GM12878 (cell line): ENCODE data around the gene SYT8. TPM values are rescaled to one million over a fixed set of nuclear protein-coding genes. Genes with fewer than 3 reads are reported as not detected.

Source experiments
- ATAC-seq: fragments of 200-7000 bp; cut with Tn5 transposase; 3 replicates; pipeline ENCODE4 v1.9.1; 2020; ENCODE audit warnings: mild to moderate bottlenecking, moderate library complexity
- BruUV-seq: library from RNA; stranded (reverse); fragments of 400-500 nt; replicated peaks from 2 replicates; lab custom pipeline; 2021; lab: Mats Ljungman, UMichigan
- CTCF ChIA-PET: fragments of 300-600 bp; sonication (Branson Sonifier 250); formaldehyde crosslinking; extraction: SDS; loops from one replicate; lab custom pipeline; 2021; ENCODE audit warnings: inconsistent platforms; lab: Yijun Ruan, JAX
- POLR2A ChIA-PET: fragments of 350-600 bp; formaldehyde crosslinking; extraction: SDS; loops from one replicate; lab custom pipeline; 2021; ENCODE audit warnings: inconsistent platforms; lab: Charles Lee
- RAD21 ChIA-PET: fragments of 300-600 bp; sonication (Branson Sonifier 250); formaldehyde crosslinking; loops from one replicate; lab custom pipeline; 2023; ENCODE audit warnings: antibody characterized with exemption; ENCODE audit not compliant: unreplicated experiment; lab: Charles Lee
- SMC1A ChIA-PET: fragments of 300-600 bp; sonication (Branson Sonifier 250); formaldehyde crosslinking; loops from one replicate; lab custom pipeline; 2023; ENCODE audit not compliant: unreplicated experiment, uncharacterized antibody; lab: Charles Lee
- DNase-seq: peaks from one replicate; pipeline ENCODE4 v3.0.0-alpha.2; 2011; ENCODE audit warnings: low read depth, low spot score
- FAIRE-seq: peaks from 3 replicates; lab custom pipeline; 2011; peaks lifted over from hg19 to GRCh38; lab: Jason Lieb, UNC
- H2AFZ ChIP-seq: 2 replicates; pipeline ENCODE4 v1.6.0; 2011; ENCODE audit warnings: low read depth, low read length, control low read depth; ENCODE audit not compliant: control insufficient read depth
- H3K27ac ChIP-seq: 2 replicates; pipeline ENCODE4 v1.5.1; 2011; ENCODE audit warnings: control low read depth; ENCODE audit not compliant: control insufficient read depth, insufficient read depth
- H3K27me3 ChIP-seq, 2 experiments: replicated peaks in 1 of 2; 2 replicates each; pipeline versions ENCODE4 v1.6.0 to v1.6.1; 2011; ENCODE audit warnings: low read length in 1 of 2; ENCODE audit not compliant: control insufficient read depth in 2 of 2, insufficient read depth in 2 of 2
- H3K36me3 ChIP-seq, 2 experiments: 2 replicates each; pipeline ENCODE4 v1.5.1; 2011; ENCODE audit warnings: low read length in 1 of 2; ENCODE audit not compliant: control insufficient read depth in 2 of 2, insufficient read depth in 2 of 2
- H3K4me1 ChIP-seq: 2 replicates; pipeline ENCODE4 v1.6.1; 2011; ENCODE audit warnings: mild to moderate bottlenecking, low read length, moderate library complexity, mixed read lengths; ENCODE audit not compliant: control insufficient read depth, insufficient read depth
- H3K4me2 ChIP-seq: 2 replicates; pipeline ENCODE4 v1.6.0; 2011; ENCODE audit warnings: control low read depth; ENCODE audit not compliant: control insufficient read depth, insufficient read depth
- H3K4me3 ChIP-seq: fragments of 200-600 bp; sonication (generic); 2 replicates; pipeline ENCODE4 v1.5.1; 2016
- H3K79me2 ChIP-seq: 2 replicates; pipeline ENCODE4 v1.6.0; 2011; ENCODE audit warnings: low read length; ENCODE audit not compliant: control insufficient read depth, insufficient read depth
- H3K9ac ChIP-seq: 2 replicates; pipeline ENCODE4 v1.8.0; 2011; ENCODE audit warnings: low read length, control low read depth, mixed read lengths; ENCODE audit not compliant: control insufficient read depth, insufficient read depth
- H3K9me3 ChIP-seq: replicated peaks from 3 replicates; pipeline ENCODE4 v1.5.1; 2011; ENCODE audit warnings: mild to moderate bottlenecking, low read length; ENCODE audit not compliant: control insufficient read depth, insufficient read depth
- H4K20me1 ChIP-seq: 2 replicates; pipeline ENCODE4 v1.6.0; 2011; ENCODE audit not compliant: control insufficient read depth, insufficient read depth
- ATF7 ChIP-seq: fragments of 450-650 bp; IDR thresholded peaks from 2 replicates; pipeline ENCODE4 v1.6.1; 2016; ENCODE audit warnings: low read depth, mild to moderate bottlenecking
- BMI1 ChIP-seq: fragments of 450-650 bp; IDR thresholded peaks from 2 replicates; pipeline ENCODE4 v1.6.1; 2016; ENCODE audit warnings: mild to moderate bottlenecking, moderate library complexity, borderline replicate concordance
- CHD1 ChIP-seq: IDR thresholded peaks from 2 replicates; pipeline ENCODE4 v1.6.1; 2012; ENCODE audit warnings: low read depth, low read length, improper control_type of control experiment
- EED ChIP-seq: sonication (generic); IDR thresholded peaks from 2 replicates; pipeline ENCODE4 v1.6.1; 2016; ENCODE audit warnings: antibody characterized with exemption, low read depth
- EZH2 ChIP-seq: IDR thresholded peaks from 2 replicates; pipeline ENCODE4 v1.6.1; 2012; ENCODE audit warnings: low read depth, mild to moderate bottlenecking, control low read depth, inconsistent platforms, low read length, borderline replicate concordance; ENCODE audit not compliant: control insufficient read depth
- KDM1A ChIP-seq: fragments of 200-600 bp; sonication (generic); IDR thresholded peaks from 2 replicates; pipeline ENCODE4 v1.6.1; 2016; ENCODE audit warnings: borderline replicate concordance
- KLF5 ChIP-seq: fragments of 450-650 bp; IDR thresholded peaks from 2 replicates; pipeline ENCODE4 v1.6.1; 2014; ENCODE audit warnings: mild to moderate bottlenecking; ENCODE audit not compliant: partially characterized antibody
- MXI1 ChIP-seq: fragments of 150-350 bp; IDR thresholded peaks from 2 replicates; pipeline ENCODE4 v1.6.1; 2011; ENCODE audit warnings: low read depth, mild to moderate bottlenecking, inconsistent platforms, low read length, improper control_type of control experiment
- NFXL1 ChIP-seq: fragments of 450-650 bp; IDR thresholded peaks from 2 replicates; pipeline ENCODE4 v1.6.1; 2017; ENCODE audit warnings: antibody characterized with exemption, mild to moderate bottlenecking, borderline replicate concordance
- PML ChIP-seq: IDR thresholded peaks from 2 replicates; pipeline ENCODE4 v1.6.1; 2012; ENCODE audit warnings: low read length, inconsistent platforms
- RELA ChIP-seq: fragments of 450-650 bp; IDR thresholded peaks from 2 replicates; pipeline ENCODE4 v1.8.0; 2014; ENCODE audit warnings: borderline replicate concordance; ENCODE audit not compliant: partially characterized antibody
- RFX5 ChIP-seq: IDR thresholded peaks from 2 replicates; pipeline ENCODE4 v1.6.1; 2011; ENCODE audit warnings: low read depth, low read length, improper control_type of control experiment
- SMARCA5 ChIP-seq: fragments of 450-650 bp; IDR thresholded peaks from 2 replicates; pipeline ENCODE4 v1.6.1; 2017; ENCODE audit warnings: mild to moderate bottlenecking
- SREBF2 ChIP-seq: IDR thresholded peaks from 2 replicates; pipeline ENCODE4 v1.6.1; 2012; ENCODE audit warnings: mild to moderate bottlenecking, low read length
- SUZ12 ChIP-seq: fragments of 200-600 bp; sonication (generic); IDR thresholded peaks from one replicate; pipeline ENCODE4 v1.6.1; 2018; ENCODE audit warnings: antibody characterized with exemption, mild to moderate bottlenecking; ENCODE audit not compliant: unreplicated experiment
- WGBS: methylation state at CpG from one replicate; pipeline ENCODE4 v1.1.6; 2016; ENCODE audit warnings: low lambda C conversion rate; ENCODE audit not compliant: insufficient replicate concordance, insufficient coverage; ENCODE audit errors: missing lambda C conversion rate; 5-methylcytosine and 5-hydroxymethylcytosine counted together
- in situ Hi-C: fragments of 300-500 bp; cut with MboI; formaldehyde crosslinking; loops from 9 replicates; pipeline ENCODE4 v1.14.3; 2018; ENCODE audit warnings: mixed read lengths
- intact Hi-C: fragments of 100-400 bp; cut with micrococcal nuclease; formaldehyde crosslinking; loops from one replicate; pipeline ENCODE4 v1.14.2; 2022; ENCODE audit not compliant: unreplicated experiment
- polyA plus RNA-seq, 11 experiments: library from polyadenylated mRNA; depleted of rRNA in 4 of 11; unstranded in 6 of 11; stranded (reverse) in 5 of 11; fragments of >200 nt; fragmentation: Nextera tagmentation in 4 of 11; fragmentation: Illumina TruSeq in 1 of 11; extraction: Ambion mirVana in 4 of 11; extraction: Trizol in 1 of 11; gene quantifications; 1 replicate in 1 of 11; 2 replicates in 10 of 11; pipeline versions ENCODE4 v1.2.1 to v1.2.3, GENCODE V29; 2011 to 2016; ENCODE audit warnings: inconsistent platforms in 2 of 11, missing spikeins in 2 of 11, low read depth in 1 of 11
- total RNA-seq, 4 experiments: library from RNA; depleted of rRNA in 3 of 4; stranded (reverse); fragments of >200 nt in 3 of 4; fragmentation: Illumina TruSeq in 1 of 4; extraction: Trizol in 1 of 4; gene quantifications; 2 replicates each; pipeline versions ENCODE4 v1.2.1 to v1.2.3, GENCODE V29; 2013 to 2021
- TF ChIP-seq, protein P1 (sequence below): fragments of 450-650 bp; IDR thresholded peaks from 2 replicates; pipeline ENCODE4 v1.6.1; 2017; ENCODE audit warnings: mild to moderate bottlenecking, moderate library complexity
- TF ChIP-seq, protein P2 (sequence below): IDR thresholded peaks from 2 replicates; pipeline ENCODE4 v1.6.1; 2011; ENCODE audit warnings: borderline replicate concordance, low read depth, mild to moderate bottlenecking, moderate library complexity, mixed read lengths, low read length; ENCODE audit not compliant: insufficient read depth; ENCODE audit errors: extremely low read length

The SYT8 gene
- total and polyA plus RNA-seq, 10 of the 15 experiments (the other 5 are each of a cell fraction or from before 2014, with no cell fraction given) = 0.44 TPM; not detected in 9

- TF ChIP-seq PML (no peak), ATF7 (no peak), NFXL1 (no peak), RFX5 (no peak), SMARCA5 (peak; percentile 95), BMI1 (no peak), RELA (no peak), MXI1 (no peak), SREBF2 (no peak)
Observed at GRCh38 chr11:1851468-1852180, 16.8 kb downstream of the SYT8 start (continued).

- ChIA-PET CTCF (interaction anchor here (0.6 to 5.5 kb wide), 7 partner anchors 14 to 299 kb away, joined by 3 to 23 read pairs (median 3); partner anchors contain the start of gene TNNI2), SMC1A (interaction anchor here (1.2 to 2.6 kb wide), 3 partner anchors 10 to 148 kb away, joined by 3 to 7 read pairs (median 3); no protein-coding TSS in a partner anchor), POLR2A (interaction anchor here (0.9 kb wide), 1 partner anchor 95 kb away, joined by 3 read pairs; the partner anchor contains the start of gene MRPL23), RAD21 (interaction anchor here (1.2 to 1.4 kb wide), 2 partner anchors 13 to 84 kb away, joined by 3 to 5 read pairs; partner anchors contain the start of gene TNNI2)
- Histone ChIP-seq H3K9ac (peak overlapping the region; percentile 92), H3K4me1 (peaks cover 60% of the 10 kb centered on the region), H3K27me3 (no peaks in the 10 kb centered on the region), H3K4me2 (peak overlapping the region; percentile 100), H3K9me3 (no peaks in the 10 kb centered on the region), H3K79me2 (peaks cover 54% of the 10 kb centered on the region), H4K20me1 (peaks cover 15% of the 10 kb centered on the region; the same call in 1 of the 2 replicates), H3K27ac (peak overlapping the region; percentile 99), H3K36me3 (peaks cover 1 to 3% of the 10 kb centered on the region in 2 experiments; a peak in 2 of 4 replicates), H3K4me3 (peak overlapping the region; percentile 44; the same call in 1 of the 2 replicates), H2AFZ (peak overlapping the region; percentile 35)
- FAIRE-seq (no peak), DNase-seq (no peak), ATAC-seq (no peak)
- intact Hi-C loops (loop anchor here (5.0 kb wide), 2 partner anchors 530 to 550 kb away; partner anchors contain the start of gene TSSC4), in situ Hi-C loops (loop anchor here (5.0 to 10.0 kb wide), 2 partner anchors 530 to 1008 kb away; partner anchors contain the start of genes POLR2L and TSPAN4)
- BruUV-seq = TSS peak; percentile 90
- WGBS = 13% methylated on average over 25 of the region's 25 CpGs
- no peak for TF ChIP-seq EZH2
- no peak for TF ChIP-seq KLF5
- TF ChIP-seq CHD1 = no peak
- no peak for TF ChIP-seq SUZ12
- TF ChIP-seq, protein P1, sequence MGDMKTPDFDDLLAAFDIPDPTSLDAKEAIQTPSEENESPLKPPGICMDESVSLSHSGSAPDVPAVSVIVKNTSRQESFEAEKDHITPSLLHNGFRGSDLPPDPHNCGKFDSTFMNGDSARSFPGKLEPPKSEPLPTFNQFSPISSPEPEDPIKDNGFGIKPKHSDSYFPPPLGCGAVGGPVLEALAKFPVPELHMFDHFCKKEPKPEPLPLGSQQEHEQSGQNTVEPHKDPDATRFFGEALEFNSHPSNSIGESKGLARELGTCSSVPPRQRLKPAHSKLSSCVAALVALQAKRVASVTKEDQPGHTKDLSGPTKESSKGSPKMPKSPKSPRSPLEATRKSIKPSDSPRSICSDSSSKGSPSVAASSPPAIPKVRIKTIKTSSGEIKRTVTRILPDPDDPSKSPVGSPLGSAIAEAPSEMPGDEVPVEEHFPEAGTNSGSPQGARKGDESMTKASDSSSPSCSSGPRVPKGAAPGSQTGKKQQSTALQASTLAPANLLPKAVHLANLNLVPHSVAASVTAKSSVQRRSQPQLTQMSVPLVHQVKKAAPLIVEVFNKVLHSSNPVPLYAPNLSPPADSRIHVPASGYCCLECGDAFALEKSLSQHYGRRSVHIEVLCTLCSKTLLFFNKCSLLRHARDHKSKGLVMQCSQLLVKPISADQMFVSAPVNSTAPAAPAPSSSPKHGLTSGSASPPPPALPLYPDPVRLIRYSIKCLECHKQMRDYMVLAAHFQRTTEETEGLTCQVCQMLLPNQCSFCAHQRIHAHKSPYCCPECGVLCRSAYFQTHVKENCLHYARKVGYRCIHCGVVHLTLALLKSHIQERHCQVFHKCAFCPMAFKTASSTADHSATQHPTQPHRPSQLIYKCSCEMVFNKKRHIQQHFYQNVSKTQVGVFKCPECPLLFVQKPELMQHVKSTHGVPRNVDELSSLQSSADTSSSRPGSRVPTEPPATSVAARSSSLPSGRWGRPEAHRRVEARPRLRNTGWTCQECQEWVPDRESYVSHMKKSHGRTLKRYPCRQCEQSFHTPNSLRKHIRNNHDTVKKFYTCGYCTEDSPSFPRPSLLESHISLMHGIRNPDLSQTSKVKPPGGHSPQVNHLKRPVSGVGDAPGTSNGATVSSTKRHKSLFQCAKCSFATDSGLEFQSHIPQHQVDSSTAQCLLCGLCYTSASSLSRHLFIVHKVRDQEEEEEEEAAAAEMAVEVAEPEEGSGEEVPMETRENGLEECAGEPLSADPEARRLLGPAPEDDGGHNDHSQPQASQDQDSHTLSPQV = no peak
- TF ChIP-seq KDM1A = no peak
- no peak for TF ChIP-seq EED
- TF ChIP-seq, protein P2, sequence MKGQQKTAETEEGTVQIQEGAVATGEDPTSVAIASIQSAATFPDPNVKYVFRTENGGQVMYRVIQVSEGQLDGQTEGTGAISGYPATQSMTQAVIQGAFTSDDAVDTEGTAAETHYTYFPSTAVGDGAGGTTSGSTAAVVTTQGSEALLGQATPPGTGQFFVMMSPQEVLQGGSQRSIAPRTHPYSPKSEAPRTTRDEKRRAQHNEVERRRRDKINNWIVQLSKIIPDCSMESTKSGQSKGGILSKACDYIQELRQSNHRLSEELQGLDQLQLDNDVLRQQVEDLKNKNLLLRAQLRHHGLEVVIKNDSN = peak; percentile 63
Observed at GRCh38 chr11:1852271-1852876, 17.6 kb downstream of the SYT8 start.
